Adrenal gland (tissue), 12 donors: ENCODE results near the gene MYD88. TPM values are rescaled to one million over a fixed set of nuclear protein-coding genes. Genes with fewer than 3 reads are reported as not detected.

ENCODE experiments used
- DNase-seq, 7 donors: peaks; one replicate each; pipeline ENCODE4 v3.0.0-alpha.2; 2019 to 2020
- H3K27ac ChIP-seq, 5 donors: fragments of 200-600 bp; sonication (generic) in 4 of 5; 1 replicate in 3 of 5; 2 replicates in 2 of 5; pipeline versions ENCODE4 v1.5.1 to v1.8.0; 2016 to 2020; ENCODE audit warnings: mild to moderate bottlenecking in 1 of 5
- H3K27me3 ChIP-seq: fragments of 200-600 bp; 2 replicates; pipeline ENCODE4 v1.8.0; 2021
- H3K36me3 ChIP-seq, 2 donors: fragments of 200-600 bp; replicated peaks in 1 of 2; 1 replicate in 1 of 2; 2 replicates in 1 of 2; pipeline versions ENCODE4 v1.5.1 to v1.8.0; 2018 to 2022
- H3K4me1 ChIP-seq, 2 donors: fragments of 200-600 bp; replicated peaks in 1 of 2; 1 replicate in 1 of 2; 2 replicates in 1 of 2; pipeline versions ENCODE4 v1.5.1 to v1.8.0; 2018 to 2021
- H3K4me3 ChIP-seq, 4 donors: fragments of 200-600 bp; sonication (generic) in 3 of 4; one replicate each; pipeline ENCODE4 v1.5.1; 2016 to 2018
- H3K9me3 ChIP-seq, 3 donors: fragments of 200-600 bp; sonication (generic) in 1 of 3; replicated peaks in 1 of 3; 1 replicate in 2 of 3; 2 replicates in 1 of 3; pipeline versions ENCODE4 v1.5.1 to v1.8.0; 2016 to 2021
- CTCF ChIP-seq, 6 experiments: fragments of 450-650 bp in 4 of 6; fragments of 200-600 bp in 2 of 6; sonication (generic) in 1 of 6; IDR thresholded peaks; 1 replicate in 5 of 6; 2 replicates in 1 of 6; pipeline versions ENCODE4 v1.5.1 to v1.8.0; 2016 to 2021; ENCODE audit warnings: antibody characterized with exemption in 6 of 6, mild to moderate bottlenecking in 2 of 6, moderate library complexity in 1 of 6
- POLR2A ChIP-seq, 2 donors: fragments of 450-650 bp; IDR thresholded peaks; one replicate each; pipeline ENCODE4 v1.6.1; 2017; ENCODE audit warnings: antibody characterized with exemption in 2 of 2, mild to moderate bottlenecking in 2 of 2, moderate library complexity in 1 of 2
- WGBS, 4 donors: extraction: QIAGEN DNeasy Blood & Tissue Kit in 2 of 4; methylation state at CpG; one replicate each; pipeline versions ENCODE4 v1.1.5 to v1.1.7; 2013 to 2017; 5-methylcytosine and 5-hydroxymethylcytosine counted together
- intact Hi-C, 2 donors: fragments of 100-400 bp; cut with DNase I; formaldehyde crosslinking; loops; one replicate each; pipeline versions ENCODE4 v1.14.1 to v1.15.0; 2022 to 2023
- polyA plus RNA-seq, 3 donors: library from polyadenylated mRNA; stranded (reverse); fragments of 200-250 nt in 2 of 3; fragments of 350-450 nt in 1 of 3; fragmentation: Illumina TruSeq in 1 of 3; extraction: RNeasy Lipid Tissue Mini Kit (QIAGEN cat#74804) in 1 of 3; gene quantifications; one replicate each; pipeline ENCODE4 v1.2.3, GENCODE V29; 2013 to 2014
- total RNA-seq, 9 donors: library from RNA; depleted of rRNA in 4 of 9; stranded (reverse); fragments of >200 nt in 4 of 9; fragments of 120-200 nt in 1 of 9; fragmentation: NEBNext Ultra II Directional in 1 of 9; extraction: Animal tissue kit (Norgen Biotek cat#: 25700) in 1 of 9; gene quantifications; one replicate each; pipeline versions ENCODE4 v1.1.0 to v1.2.4, GENCODE V29; 2013 to 2023
- donor health status: healthy with polysubstance abuse.
- donor health status: Bipolar disorder and iron deficiency.
- donor health status: DM: yes; HTN: yes; CAD: no.
- donor health status: DM: no; HTN: no; CAD: no.
- donor health status: DM: no; HTN: no; CAD: no.
- donor health status: DM: yes; HTN: yes; CAD: no.

The MYD88 gene
- total and polyA plus RNA-seq, 12 donors = 3.8 to 46.6 (median 34.7) TPM

- Histone ChIP-seq H3K27ac (no peak overlapping the region), H3K27me3 (no peaks in the 10 kb centered on the region), H3K4me3 (no peak overlapping the region), H3K9me3 (no peaks in the 10 kb centered on the region), H3K36me3 (peaks cover 0 to 30% of the 10 kb centered on the region in 2 donors), H3K4me1 (no peaks in the 10 kb centered on the region)
- TF ChIP-seq POLR2A (IDR thresholded peaks at IDR 0.05) (no peak), CTCF (IDR thresholded peaks at IDR 0.05) (peak; percentile 42 to 83 (median 78))
- 57 to 63% (median 59%) methylated on average over 2 to 11 of the region's 11 CpGs for WGBS, 4 donors
- peak; percentile 58 to 87 (median 78) for DNase-seq
- intact Hi-C loops = loop anchor here in 1 of 2 donors (10.0 kb wide), 2 partner anchors 113 to 357 kb away; no protein-coding TSS in a partner anchor
Observed at GRCh38 chr3:38117748-38118420, 20.6 kb upstream of the MYD88 start.

GRCh38 chr3:38118421-38119247 lies 19.8 kb upstream of the MYD88 start:
- Histone ChIP-seq H3K4me3 (no peak overlapping the region), H3K9me3 (no peaks in the 10 kb centered on the region), H3K27ac (no peak overlapping the region), H3K27me3 (no peaks in the 10 kb centered on the region), H3K4me1 (no peaks in the 10 kb centered on the region), H3K36me3 (peaks cover 0 to 38% of the 10 kb centered on the region in 2 donors)
- no peak for TF ChIP-seq CTCF (IDR thresholded peaks at IDR 0.05)
- no peak for TF ChIP-seq POLR2A (IDR thresholded peaks at IDR 0.05)
- 62 to 75% (median 69%) methylated on average over 6 to 13 of the region's 13 CpGs for WGBS, 4 donors
- intact Hi-C loops = loop anchor here in 1 of 2 donors (10.0 kb wide), 2 partner anchors 114 to 356 kb away; no protein-coding TSS in a partner anchor
- DNase-seq = no peak

- Histone ChIP-seq H3K27me3 (no peaks in the 10 kb centered on the region), H3K4me1 (no peaks in the 10 kb centered on the region), H3K4me3 (no peak overlapping the region), H3K27ac (no peak overlapping the region), H3K9me3 (no peaks in the 10 kb centered on the region), H3K36me3 (peaks cover 0 to 43% of the 10 kb centered on the region in 2 donors)
- intact Hi-C loops = loop anchor here in 1 of 2 donors (10.0 kb wide), 2 partner anchors 114 to 356 kb away; no protein-coding TSS in a partner anchor
- TF ChIP-seq POLR2A (IDR thresholded peaks at IDR 0.05) (no peak), CTCF (IDR thresholded peaks at IDR 0.05) (no peak)
- DNase-seq = peak in 2 of 7 donors; percentile 5 to 50
- WGBS, 4 donors = 89 to 100% (median 94%) methylated on average over 1 of the region's 1 CpG
Observed at GRCh38 chr3:38119248-38119544, 19.3 kb upstream of the MYD88 start.
